K562 (cell line): ENCODE measurements around the gene STON2. TPM values are rescaled to one million over a fixed set of nuclear protein-coding genes. Genes with fewer than 3 reads are reported as not detected.

Experiments used
- ATAC-seq: fragments of 200-7000 bp; cut with Tn5 transposase; 3 replicates; pipeline ENCODE4 v1.9.1; 2020; ENCODE audit warnings: moderate library complexity
- BruUV-seq: library from RNA; stranded (reverse); fragments of 400-500 nt; replicated peaks from 2 replicates; lab custom pipeline; 2021; lab: Mats Ljungman, UMichigan
- CTCF ChIA-PET: fragments of 300-600 bp; formaldehyde crosslinking; extraction: SDS; loops from one replicate; lab custom pipeline; 2021; ENCODE audit warnings: low intra/inter-chr PET ratio; lab: Yijun Ruan, JAX
- POLR2A ChIA-PET: fragments of 300-600, 350-650 bp; sonication (Branson Sonifier 250); formaldehyde crosslinking; extraction: SDS; loops from one replicate; lab custom pipeline; 2021; ENCODE audit warnings: antibody characterized with exemption, inconsistent platforms; lab: Yijun Ruan, JAX
- DNase-seq, 4 experiments: peaks; one replicate each; pipeline versions ENCODE4 v3.0.0 to v3.0.0-alpha.2; 2011 to 2018; ENCODE audit warnings: low spot score in 3 of 4, mixed read lengths in 3 of 4; ENCODE audit errors: extremely low read depth in 1 of 4
- FAIRE-seq: peaks from 2 replicates; lab custom pipeline; 2011; peaks lifted over from hg19 to GRCh38; lab: Jason Lieb, UNC
- H2AFZ ChIP-seq: 2 replicates; pipeline ENCODE4 v1.6.0; 2011; ENCODE audit warnings: low read depth, low read length, control low read depth, inconsistent platforms
- H3K27ac ChIP-seq: fragments of 200-600 bp; 3 replicates; pipeline ENCODE4 v1.8.0; 2011; ENCODE audit warnings: low read depth, mild to moderate bottlenecking, control low read depth, inconsistent platforms, low read length, moderate library complexity, mixed read lengths; ENCODE audit errors: extremely low read depth
- H3K27me3 ChIP-seq, 2 experiments: fragments of 300-600 bp in 1 of 2; 2 replicates in 1 of 2; 3 replicates in 1 of 2; pipeline versions ENCODE4 v1.6.0 to v1.8.0; 2011; ENCODE audit warnings: inconsistent platforms in 2 of 2, low read length in 2 of 2, mild to moderate bottlenecking in 1 of 2, mixed read lengths in 1 of 2, moderate library complexity in 1 of 2; ENCODE audit not compliant: control insufficient read depth in 2 of 2, insufficient read depth in 2 of 2
- H3K36me3 ChIP-seq: fragments of 300-600 bp; 3 replicates; pipeline ENCODE4 v1.8.0; 2011; ENCODE audit warnings: mild to moderate bottlenecking, low read length, inconsistent platforms; ENCODE audit not compliant: control insufficient read depth, insufficient read depth
- H3K4me1 ChIP-seq, 2 experiments: fragments of 200-600 bp in 1 of 2; replicated peaks in 1 of 2; 2 replicates in 1 of 2; 3 replicates in 1 of 2; pipeline versions ENCODE4 v1.5.1 to v1.8.0; 2011; ENCODE audit warnings: inconsistent platforms in 2 of 2, low read length in 2 of 2, mild to moderate bottlenecking in 1 of 2, mixed read lengths in 1 of 2, moderate library complexity in 1 of 2; ENCODE audit not compliant: control insufficient read depth in 2 of 2, insufficient read depth in 2 of 2
- H3K4me2 ChIP-seq: 2 replicates; pipeline ENCODE4 v1.6.1; 2011; ENCODE audit warnings: low read length, control low read depth, inconsistent platforms, mixed read lengths; ENCODE audit not compliant: insufficient read depth
- H3K4me3 ChIP-seq: fragments of 200-600 bp; sonication (generic), shearing (Covaris generic); 2 replicates; pipeline ENCODE4 v1.5.1; 2016; ENCODE audit warnings: control low read depth, inconsistent platforms
- H3K79me2 ChIP-seq: fragments of 200-600 bp; 3 replicates; pipeline ENCODE4 v1.8.0; 2011; ENCODE audit warnings: low read length, inconsistent platforms; ENCODE audit not compliant: control insufficient read depth, insufficient read depth
- H3K9ac ChIP-seq, 2 experiments: 2 replicates each; pipeline versions ENCODE4 v1.6.0 to v1.6.1; 2011; ENCODE audit warnings: low read depth in 2 of 2, low read length in 2 of 2, control low read depth in 1 of 2, inconsistent platforms in 1 of 2, mild to moderate bottlenecking in 1 of 2, mixed read lengths in 1 of 2; ENCODE audit not compliant: insufficient read depth in 1 of 2
- H3K9me1 ChIP-seq: one replicate; pipeline ENCODE4 v1.6.0; 2011; ENCODE audit warnings: inconsistent platforms, mild to moderate bottlenecking, low read length, moderate library complexity; ENCODE audit not compliant: control insufficient read depth, insufficient read depth
- H3K9me3 ChIP-seq: replicated peaks from 2 replicates; pipeline ENCODE4 v1.5.1; 2011; ENCODE audit warnings: low read depth, low read length, inconsistent platforms; ENCODE audit not compliant: control insufficient read depth, insufficient read depth
- H4K20me1 ChIP-seq: replicated peaks from 2 replicates; pipeline ENCODE4 v1.6.1; 2011; ENCODE audit warnings: low read length, inconsistent platforms, mixed read lengths; ENCODE audit not compliant: control insufficient read depth, insufficient read depth
- BMI1 ChIP-seq: fragments of 150-350 bp; IDR thresholded peaks from 2 replicates; pipeline ENCODE4 v1.6.1; 2014; ENCODE audit warnings: low read length
- CSDE1 ChIP-seq, 2 experiments: fragments of 450-650 bp; IDR thresholded peaks; 2 replicates each; pipeline ENCODE4 v1.6.1; 2016; ENCODE audit warnings: mild to moderate bottlenecking in 1 of 2
- HLTF ChIP-seq: fragments of 450-650 bp; IDR thresholded peaks from 2 replicates; pipeline ENCODE4 v1.6.1; 2016
- PHF20 ChIP-seq: fragments of 450-650 bp; IDR thresholded peaks from 2 replicates; pipeline ENCODE4 v1.6.1; 2018; ENCODE audit not compliant: partially characterized antibody
- RFX7 ChIP-seq: fragments of 250-450 bp; sonication (Bioruptor Pico); IDR thresholded peaks from 2 replicates; pipeline ENCODE4 v1.5.1; 2021; ENCODE audit warnings: mild to moderate bottlenecking
- TARDBP ChIP-seq: fragments of 450-650 bp; IDR thresholded peaks from 2 replicates; pipeline ENCODE4 v1.6.1; 2016
- TCF7 ChIP-seq: sonication (generic); IDR thresholded peaks from 2 replicates; pipeline ENCODE4 v1.6.1; 2016; ENCODE audit warnings: antibody characterized with exemption, borderline replicate concordance
- THRAP3 ChIP-seq: fragments of 450-650 bp; IDR thresholded peaks from 2 replicates; pipeline ENCODE4 v1.6.1; 2016; ENCODE audit warnings: mild to moderate bottlenecking, inconsistent platforms, borderline replicate concordance
- ZNF124 ChIP-seq: sonication (generic); formaldehyde crosslinking; IDR thresholded peaks from 2 replicates; pipeline ENCODE4 v1.8.1; 2022; ENCODE audit warnings: missing genetic modification reagents
- ZNF140 ChIP-seq: fragments of 250-450 bp; sonication (Bioruptor Pico); IDR thresholded peaks from 2 replicates; pipeline ENCODE4 v1.8.0; 2021; ENCODE audit warnings: moderate library complexity, mild to moderate bottlenecking, inconsistent platforms
- WGBS: fragments of 100-300 bp; shearing (Covaris generic); methylation state at CpG from one replicate; pipeline ENCODE4 v1.1.6; 2016; ENCODE audit warnings: low coverage, mixed read lengths; ENCODE audit not compliant: insufficient coverage; ENCODE audit errors: missing lambda C conversion rate; 5-methylcytosine and 5-hydroxymethylcytosine counted together
- in situ Hi-C: fragments of 300-500 bp; cut with MboI; formaldehyde crosslinking; loops from 4 replicates; pipeline ENCODE4 v1.15.0; 2018; ENCODE audit warnings: inconsistent platforms, mixed read lengths
- intact Hi-C: fragments of 100-400 bp; cut with micrococcal nuclease; formaldehyde crosslinking; loops from 2 replicates; pipeline ENCODE4 v1.14.2; 2022
- polyA plus RNA-seq, 8 experiments: library from polyadenylated mRNA; depleted of rRNA in 4 of 8; stranded (reverse) in 5 of 8; unstranded in 3 of 8; fragments of >200 nt; fragmentation: Nextera tagmentation in 2 of 8; fragmentation: Illumina TruSeq in 1 of 8; extraction: Ambion mirVana in 2 of 8; extraction: Trizol in 1 of 8; gene quantifications; 2 replicates each; pipeline versions ENCODE4 v1.2.1 to v1.2.3, GENCODE V29; 2011 to 2014; ENCODE audit warnings: inconsistent platforms in 1 of 8, missing spikeins in 1 of 8
- total RNA-seq, 7 experiments: library from RNA; depleted of rRNA in 6 of 7; stranded (reverse); fragments of >200 nt in 6 of 7; fragmentation: Illumina TruSeq in 2 of 7; extraction: Trizol in 2 of 7; gene quantifications; 2 replicates each; pipeline versions ENCODE4 v1.2.1 to v1.2.3, GENCODE V29; 2011 to 2021; ENCODE audit warnings: low replicate concordance in 1 of 7
- TF ChIP-seq, protein P1 (sequence below): sonication (generic); formaldehyde crosslinking; IDR thresholded peaks from 2 replicates; pipeline ENCODE4 v1.8.0; 2023; ENCODE audit warnings: mild to moderate bottlenecking, missing genetic modification reagents
- TF ChIP-seq, protein P2 (sequence below): fragments of 450-650 bp; formaldehyde crosslinking; conservative IDR thresholded peaks from 2 replicates; pipeline ENCODE4 v1.4.0; 2022; ENCODE audit warnings: mild to moderate bottlenecking, missing genetic modification characterization

Gene STON2
- total and polyA plus RNA-seq, 9 of the 15 experiments (the other 6 are each of a cell fraction or from before 2014, with no cell fraction given): 7.8 to 99.3 (median 53.5) TPM

GRCh38 chr14:81301371-81301770 is 98.8 kb downstream of the STON2 start:
- Histone ChIP-seq H3K4me1 (peaks cover 15 to 30% of the 10 kb centered on the region in 2 experiments), H3K36me3 (peaks cover 15% of the 10 kb centered on the region; the same call in 2 of the 3 replicates), H3K4me3 (no peak overlapping the region), H4K20me1 (peaks cover 15% of the 10 kb centered on the region), H3K9me3 (no peaks in the 10 kb centered on the region), H3K9ac (no peak overlapping the region), H3K9me1 (no peaks in the 10 kb centered on the region), H3K27ac (no peak overlapping the region)
- in situ Hi-C loops: no loop called here
- ATAC-seq (no peak), FAIRE-seq (no peak), DNase-seq (no peak)
- WGBS: 86% methylated on average over 1 of the region's 1 CpG
- POLR2A ChIA-PET: interaction anchor here (0.5 to 1.7 kb wide), 3 partner anchors 11 to 368 kb away, joined by 3 read pairs; no protein-coding TSS in a partner anchor
- intact Hi-C loops: loop anchor here (5.0 kb wide), 1 partner anchor 131 kb away; no protein-coding TSS in a partner anchor
- TF ChIP-seq TARDBP (no peak), RFX7 (no peak), ZNF140 (no peak), BMI1 (no peak), TCF7 (no peak), ZNF124 (CRISPR knock-in tag) (no peak), PHF20 (no peak), THRAP3 (no peak), HLTF (no peak), CSDE1 (IDR thresholded peaks at IDR 0.05) (no peak)
- TF ChIP-seq, protein P1, sequence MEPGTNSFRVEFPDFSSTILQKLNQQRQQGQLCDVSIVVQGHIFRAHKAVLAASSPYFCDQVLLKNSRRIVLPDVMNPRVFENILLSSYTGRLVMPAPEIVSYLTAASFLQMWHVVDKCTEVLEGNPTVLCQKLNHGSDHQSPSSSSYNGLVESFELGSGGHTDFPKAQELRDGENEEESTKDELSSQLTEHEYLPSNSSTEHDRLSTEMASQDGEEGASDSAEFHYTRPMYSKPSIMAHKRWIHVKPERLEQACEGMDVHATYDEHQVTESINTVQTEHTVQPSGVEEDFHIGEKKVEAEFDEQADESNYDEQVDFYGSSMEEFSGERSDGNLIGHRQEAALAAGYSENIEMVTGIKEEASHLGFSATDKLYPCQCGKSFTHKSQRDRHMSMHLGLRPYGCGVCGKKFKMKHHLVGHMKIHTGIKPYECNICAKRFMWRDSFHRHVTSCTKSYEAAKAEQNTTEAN: no peak
- TF ChIP-seq, protein P2, sequence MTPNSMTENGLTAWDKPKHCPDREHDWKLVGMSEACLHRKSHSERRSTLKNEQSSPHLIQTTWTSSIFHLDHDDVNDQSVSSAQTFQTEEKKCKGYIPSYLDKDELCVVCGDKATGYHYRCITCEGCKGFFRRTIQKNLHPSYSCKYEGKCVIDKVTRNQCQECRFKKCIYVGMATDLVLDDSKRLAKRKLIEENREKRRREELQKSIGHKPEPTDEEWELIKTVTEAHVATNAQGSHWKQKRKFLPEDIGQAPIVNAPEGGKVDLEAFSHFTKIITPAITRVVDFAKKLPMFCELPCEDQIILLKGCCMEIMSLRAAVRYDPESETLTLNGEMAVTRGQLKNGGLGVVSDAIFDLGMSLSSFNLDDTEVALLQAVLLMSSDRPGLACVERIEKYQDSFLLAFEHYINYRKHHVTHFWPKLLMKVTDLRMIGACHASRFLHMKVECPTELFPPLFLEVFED: no peak
- TF ChIP-seq, all 486 proteins: peak for 0
- no TSS peak for BruUV-seq
- Histone ChIP-seq H2AFZ (no peak overlapping the region), H3K27me3 (no peaks in the 10 kb centered on the region), H3K79me2 (peaks cover 64% of the 10 kb centered on the region), H3K4me2 (no peak overlapping the region)
- CTCF ChIA-PET: no interaction called here
